ENCODE results near the gene BNC2.

GRCh38 chr9:16848179-16848578 is 22.3 kb downstream of the BNC2 start:
- TF ChIP-seq EZH2phosphoT487 (IDR thresholded peaks at IDR 0.05) = no peak
- TF ChIP-seq, protein P1, sequence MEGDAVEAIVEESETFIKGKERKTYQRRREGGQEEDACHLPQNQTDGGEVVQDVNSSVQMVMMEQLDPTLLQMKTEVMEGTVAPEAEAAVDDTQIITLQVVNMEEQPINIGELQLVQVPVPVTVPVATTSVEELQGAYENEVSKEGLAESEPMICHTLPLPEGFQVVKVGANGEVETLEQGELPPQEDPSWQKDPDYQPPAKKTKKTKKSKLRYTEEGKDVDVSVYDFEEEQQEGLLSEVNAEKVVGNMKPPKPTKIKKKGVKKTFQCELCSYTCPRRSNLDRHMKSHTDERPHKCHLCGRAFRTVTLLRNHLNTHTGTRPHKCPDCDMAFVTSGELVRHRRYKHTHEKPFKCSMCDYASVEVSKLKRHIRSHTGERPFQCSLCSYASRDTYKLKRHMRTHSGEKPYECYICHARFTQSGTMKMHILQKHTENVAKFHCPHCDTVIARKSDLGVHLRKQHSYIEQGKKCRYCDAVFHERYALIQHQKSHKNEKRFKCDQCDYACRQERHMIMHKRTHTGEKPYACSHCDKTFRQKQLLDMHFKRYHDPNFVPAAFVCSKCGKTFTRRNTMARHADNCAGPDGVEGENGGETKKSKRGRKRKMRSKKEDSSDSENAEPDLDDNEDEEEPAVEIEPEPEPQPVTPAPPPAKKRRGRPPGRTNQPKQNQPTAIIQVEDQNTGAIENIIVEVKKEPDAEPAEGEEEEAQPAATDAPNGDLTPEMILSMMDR (IDR thresholded peaks at IDR 0.05) = no peak
